Neural progenitor cell (in vitro differentiated cells): ENCODE data around the gene DDHD1. TPM values are rescaled to one million over a fixed set of nuclear protein-coding genes. Genes with fewer than 3 reads are reported as not detected.
"Not testable (repeated sequence)": the region's sequence is repeated elsewhere in the genome, so short reads cannot be mapped to it uniquely, and the experiment has no call there.

Experiments
- DNase-seq: peaks from one replicate; pipeline ENCODE4 v3.0.0-alpha.2; 2016; ENCODE audit warnings: low spot score
- H2AFZ ChIP-seq: fragments of 200-600 bp; sonication (generic); replicated peaks from 2 replicates; pipeline ENCODE4 v1.6.1; 2016; ENCODE audit warnings: antibody characterized with exemption
- H3F3A ChIP-seq: fragments of 200-600 bp; sonication (generic); 2 replicates; pipeline ENCODE4 v1.6.1; 2016; ENCODE audit warnings: antibody characterized with exemption, low read depth
- H3K27ac ChIP-seq: fragments of 200-600 bp; sonication (generic); 2 replicates; pipeline ENCODE4 v1.5.1; 2016; ENCODE audit warnings: mild to moderate bottlenecking
- H3K27me3 ChIP-seq: fragments of 200-600 bp; sonication (generic); 2 replicates; pipeline ENCODE4 v1.6.1; 2016; ENCODE audit warnings: mild to moderate bottlenecking, moderate library complexity
- H3K36me3 ChIP-seq: fragments of 200-600 bp; sonication (generic); 2 replicates; pipeline ENCODE4 v1.5.1; 2016
- H3K4me1 ChIP-seq: fragments of 200-600 bp; sonication (generic); 2 replicates; pipeline ENCODE4 v1.6.1; 2016; ENCODE audit warnings: mixed run types
- H3K4me2 ChIP-seq: fragments of 200-600 bp; sonication (generic); 2 replicates; pipeline ENCODE4 v1.6.1; 2016
- H3K4me3 ChIP-seq: fragments of 200-600 bp; sonication (generic); 2 replicates; pipeline ENCODE4 v1.5.1; 2016
- H3K79me2 ChIP-seq: fragments of 200-600 bp; sonication (generic); 2 replicates; pipeline ENCODE4 v1.6.1; 2016; ENCODE audit warnings: low read depth
- H3K9ac ChIP-seq: fragments of 200-600 bp; sonication (generic); 2 replicates; pipeline ENCODE4 v1.6.1; 2016
- H3K9me3 ChIP-seq: fragments of 200-600 bp; sonication (generic); 2 replicates; pipeline ENCODE4 v1.5.1; 2016; ENCODE audit warnings: low read depth
- H4K20me1 ChIP-seq: fragments of 200-600 bp; sonication (generic); 2 replicates; pipeline ENCODE4 v1.6.1; 2016; ENCODE audit warnings: low read depth
- H3K27ac Mint-ChIP-seq: 3 replicates; pipeline ENCODE4 v1.8.0; 2021; ENCODE audit warnings: mixed read lengths
- H3K27me3 Mint-ChIP-seq: 2 replicates; pipeline ENCODE4 v1.8.0; 2022; ENCODE audit warnings: low read depth, mild to moderate bottlenecking, inconsistent platforms, moderate library complexity, mixed read lengths; ENCODE audit not compliant: insufficient read depth
- H3K36me3 Mint-ChIP-seq: 3 replicates; pipeline ENCODE4 v1.8.0; 2021; ENCODE audit warnings: mixed read lengths
- H3K4me1 Mint-ChIP-seq: 3 replicates; pipeline ENCODE4 v1.8.0; 2021; ENCODE audit warnings: mixed read lengths
- H3K4me3 Mint-ChIP-seq: 3 replicates; pipeline ENCODE4 v1.8.0; 2021; ENCODE audit warnings: mild to moderate bottlenecking, moderate library complexity, mixed read lengths
- H3K9me3 Mint-ChIP-seq: 3 replicates; pipeline ENCODE4 v1.8.0; 2020; ENCODE audit warnings: mixed read lengths
- CTCF ChIP-seq: fragments of 200-600 bp; sonication (generic); IDR thresholded peaks from 2 replicates; pipeline ENCODE4 v1.5.1; 2017; ENCODE audit warnings: antibody characterized with exemption, mild to moderate bottlenecking
- EZH2 ChIP-seq: fragments of 200-600 bp; sonication (generic); IDR thresholded peaks from 2 replicates; pipeline ENCODE4 v1.6.1; 2017; ENCODE audit warnings: antibody characterized with exemption, mild to moderate bottlenecking, moderate library complexity
- EZH2phosphoT487 ChIP-seq: fragments of 200-600 bp; sonication (generic); IDR thresholded peaks from 2 replicates; pipeline ENCODE4 v1.6.1; 2017; ENCODE audit warnings: antibody characterized with exemption
- total RNA-seq: library from RNA; depleted of rRNA; stranded (reverse); fragments of >200 nt; gene quantifications from 2 replicates; pipeline ENCODE4 v1.2.3, GENCODE V29; 2015; ENCODE audit warnings: low replicate concordance

Gene DDHD1
- total RNA-seq, 1 donor from 2014 or later, result 30.2 TPM

- Mint-ChIP-seq H3K36me3 (no peaks in the 10 kb centered on the region), H3K27me3 (peaks cover 3% of the 10 kb centered on the region), H3K9me3 (no peaks in the 10 kb centered on the region), H3K4me1 (peaks cover 9% of the 10 kb centered on the region), H3K4me3 (no peak overlapping the region), H3K27ac (no peak overlapping the region)
- no peak overlapping the region for H3K27ac ChIP-seq
- H3K4me1 ChIP-seq, result peaks cover 40% of the 10 kb centered on the region
- no peaks in the 10 kb centered on the region for H3K9me3 ChIP-seq
- no peak overlapping the region for H3K9ac ChIP-seq
- TF ChIP-seq EZH2 (no peak), CTCF (peak; percentile 61)
- H3K79me2 ChIP-seq, result no peaks in the 10 kb centered on the region
- no peak overlapping the region for H3K4me3 ChIP-seq
- H3F3A ChIP-seq, result peaks cover 21% of the 10 kb centered on the region
- no peaks in the 10 kb centered on the region for H3K36me3 ChIP-seq
- DNase-seq, result peak; percentile 91
- H3K4me2 ChIP-seq, result peak overlapping the region; percentile 70
- no peak overlapping the region for H2AFZ ChIP-seq
- H4K20me1 ChIP-seq, result no peaks in the 10 kb centered on the region
- no peaks in the 10 kb centered on the region for H3K27me3 ChIP-seq
These were observed 27.4 kb upstream of the DDHD1 start for GRCh38 chr14:53180272-53181221.

GRCh38 chr14:53179486-53180005, 26.4 kb upstream of the DDHD1 start:
- not testable (repeated sequence) for H3K9ac ChIP-seq, H3K27ac Mint-ChIP-seq, H3K4me3 ChIP-seq, H3K27me3 ChIP-seq, H3K9me3 ChIP-seq, H3K4me3 Mint-ChIP-seq, H4K20me1 ChIP-seq, H3K36me3 ChIP-seq, H3K9me3 Mint-ChIP-seq, H3K79me2 ChIP-seq, H2AFZ ChIP-seq, H3K36me3 Mint-ChIP-seq, H3K27me3 Mint-ChIP-seq
- Histone ChIP-seq H3K4me2 (peak overlapping the region; percentile 70), H3K27ac (peak overlapping the region; percentile 14), H3K4me1 (peaks cover 50% of the 10 kb centered on the region), H3F3A (peaks cover 31% of the 10 kb centered on the region)
- DNase-seq, result peak; percentile 43
- H3K4me1 Mint-ChIP-seq, result peaks cover 18% of the 10 kb centered on the region

- peaks cover 3% of the 10 kb centered on the region for H3K27me3 Mint-ChIP-seq
- Histone ChIP-seq H3K27ac (peak overlapping the region; percentile 17), H3F3A (peaks cover 27% of the 10 kb centered on the region), H4K20me1 (no peaks in the 10 kb centered on the region), H3K36me3 (no peaks in the 10 kb centered on the region), H3K79me2 (no peaks in the 10 kb centered on the region), H3K9ac (no peak overlapping the region), H2AFZ (no peak overlapping the region), H3K4me3 (peak overlapping the region; percentile 15), H3K4me1 (peaks cover 50% of the 10 kb centered on the region), H3K4me2 (peak overlapping the region; percentile 61), H3K27me3 (no peaks in the 10 kb centered on the region), H3K9me3 (no peaks in the 10 kb centered on the region)
- H3K4me1 Mint-ChIP-seq, result peaks cover 11% of the 10 kb centered on the region
- H3K36me3 Mint-ChIP-seq, result no peaks in the 10 kb centered on the region
- no peak overlapping the region for H3K4me3 Mint-ChIP-seq
- TF ChIP-seq EZH2 (no peak), CTCF (no peak), EZH2phosphoT487 (no peak)
- H3K9me3 Mint-ChIP-seq, result no peaks in the 10 kb centered on the region
- no peak for DNase-seq
- peak overlapping the region; percentile 9 for H3K27ac Mint-ChIP-seq
These were observed 22.3 kb upstream of the DDHD1 start for GRCh38 chr14:53175375-53175774.

GRCh38 chr14:53174918-53175317, 21.8 kb upstream of the DDHD1 start:
- TF ChIP-seq EZH2phosphoT487 (no peak), EZH2 (no peak), CTCF (no peak)
- Mint-ChIP-seq H3K4me3 (no peak overlapping the region), H3K27me3 (peaks cover 3% of the 10 kb centered on the region), H3K27ac (peak overlapping the region; percentile 9), H3K4me1 (peaks cover 11% of the 10 kb centered on the region), H3K36me3 (no peaks in the 10 kb centered on the region), H3K9me3 (no peaks in the 10 kb centered on the region)
- peaks cover 22% of the 10 kb centered on the region for H3F3A ChIP-seq
- peak; percentile 76 for DNase-seq
- no peaks in the 10 kb centered on the region for H4K20me1 ChIP-seq
- no peaks in the 10 kb centered on the region for H3K9me3 ChIP-seq
- peak overlapping the region; percentile 15 for H3K4me3 ChIP-seq
- peaks cover 46% of the 10 kb centered on the region for H3K4me1 ChIP-seq
- peak overlapping the region; percentile 61 for H3K4me2 ChIP-seq
- no peak overlapping the region for H3K9ac ChIP-seq
- no peaks in the 10 kb centered on the region for H3K27me3 ChIP-seq
- no peaks in the 10 kb centered on the region for H3K79me2 ChIP-seq
- no peaks in the 10 kb centered on the region for H3K36me3 ChIP-seq
- H2AFZ ChIP-seq, result no peak overlapping the region
- peak overlapping the region; percentile 17 for H3K27ac ChIP-seq
